ENCODE results near the gene ETV6.
"Not testable (repeated sequence)": the region's sequence is repeated elsewhere in the genome, so short reads cannot be mapped to it uniquely, and the experiment has no call there.

Gene ETV6

GRCh38 chr12:11909406-11909805 lies 259.9 kb downstream of the ETV6 start:
- H3K27ac Mint-ChIP-seq; H3K4me3 Mint-ChIP-seq; H3K27me3 Mint-ChIP-seq; H3K4me1 Mint-ChIP-seq (ENCODE audit: low read depth): not testable (repeated sequence)
- peaks cover 10% of the 10 kb centered on the region for H3K36me3 Mint-ChIP-seq (ENCODE audit: low read depth)
- peaks cover 34% of the 10 kb centered on the region for H3K9me3 Mint-ChIP-seq

- H3K27ac Mint-ChIP-seq: no peak overlapping the region
- H3K27me3 Mint-ChIP-seq: peaks cover 6% of the 10 kb centered on the region
- no peak overlapping the region for H3K4me3 Mint-ChIP-seq
- no peaks in the 10 kb centered on the region for H3K36me3 Mint-ChIP-seq (ENCODE audit: low read depth)
- H3K4me1 Mint-ChIP-seq (ENCODE audit: low read depth): no peaks in the 10 kb centered on the region
- peaks cover 8% of the 10 kb centered on the region for H3K9me3 Mint-ChIP-seq
Measured at GRCh38 chr12:11916113-11916512, 266.6 kb downstream of the ETV6 start.

- no peak overlapping the region for H3K4me3 Mint-ChIP-seq
- peaks cover 6% of the 10 kb centered on the region for H3K9me3 Mint-ChIP-seq
- H3K27ac Mint-ChIP-seq: no peak overlapping the region
- H3K36me3 Mint-ChIP-seq (ENCODE audit: low read depth): no peaks in the 10 kb centered on the region
- peaks cover 9% of the 10 kb centered on the region for H3K27me3 Mint-ChIP-seq
- no peaks in the 10 kb centered on the region for H3K4me1 Mint-ChIP-seq (ENCODE audit: low read depth)
Measured at GRCh38 chr12:11916771-11917170, 267.3 kb downstream of the ETV6 start.

GRCh38 chr12:11917501-11917900 lies 268.0 kb downstream of the ETV6 start:
- Mint-ChIP-seq H3K9me3 (no peaks in the 10 kb centered on the region), H3K4me1 (ENCODE audit: low read depth) (no peaks in the 10 kb centered on the region), H3K27me3 (peaks cover 9% of the 10 kb centered on the region), H3K36me3 (ENCODE audit: low read depth) (no peaks in the 10 kb centered on the region), H3K4me3 (no peak overlapping the region), H3K27ac (no peak overlapping the region)

GRCh38 chr12:11920231-11920630 lies 270.8 kb downstream of the ETV6 start:
- H3K4me3 Mint-ChIP-seq: no peak overlapping the region
- H3K27me3 Mint-ChIP-seq: peaks cover 9% of the 10 kb centered on the region
- no peaks in the 10 kb centered on the region for H3K9me3 Mint-ChIP-seq
- no peaks in the 10 kb centered on the region for H3K36me3 Mint-ChIP-seq (ENCODE audit: low read depth)
- H3K4me1 Mint-ChIP-seq (ENCODE audit: low read depth): no peaks in the 10 kb centered on the region
- H3K27ac Mint-ChIP-seq: no peak overlapping the region

GRCh38 chr12:11922361-11922760 lies 272.9 kb downstream of the ETV6 start:
- H3K27ac Mint-ChIP-seq: no peak overlapping the region
- H3K27me3 Mint-ChIP-seq: peaks cover 9% of the 10 kb centered on the region
- H3K4me3 Mint-ChIP-seq: no peak overlapping the region
- H3K36me3 Mint-ChIP-seq (ENCODE audit: low read depth): no peaks in the 10 kb centered on the region
- no peaks in the 10 kb centered on the region for H3K9me3 Mint-ChIP-seq
- no peaks in the 10 kb centered on the region for H3K4me1 Mint-ChIP-seq (ENCODE audit: low read depth)

- H3K36me3 Mint-ChIP-seq (ENCODE audit: low read depth): no peaks in the 10 kb centered on the region
- no peaks in the 10 kb centered on the region for H3K9me3 Mint-ChIP-seq
- no peak overlapping the region for H3K4me3 Mint-ChIP-seq
- peaks cover 9% of the 10 kb centered on the region for H3K27me3 Mint-ChIP-seq
- peak overlapping the region; percentile 6 for H3K27ac Mint-ChIP-seq
- no peaks in the 10 kb centered on the region for H3K4me1 Mint-ChIP-seq (ENCODE audit: low read depth)
Measured at GRCh38 chr12:11923067-11923466, 273.6 kb downstream of the ETV6 start.

GRCh38 chr12:11927286-11927935 lies 277.9 kb downstream of the ETV6 start:
- no peaks in the 10 kb centered on the region for H3K4me1 Mint-ChIP-seq (ENCODE audit: low read depth)
- no peaks in the 10 kb centered on the region for H3K9me3 Mint-ChIP-seq
- H3K27ac Mint-ChIP-seq: no peak overlapping the region
- no peaks in the 10 kb centered on the region for H3K27me3 Mint-ChIP-seq
- H3K36me3 Mint-ChIP-seq (ENCODE audit: low read depth): no peaks in the 10 kb centered on the region
- no peak overlapping the region for H3K4me3 Mint-ChIP-seq

- no peaks in the 10 kb centered on the region for H3K36me3 Mint-ChIP-seq (ENCODE audit: low read depth)
- no peaks in the 10 kb centered on the region for H3K27me3 Mint-ChIP-seq
- no peaks in the 10 kb centered on the region for H3K9me3 Mint-ChIP-seq
- H3K4me3 Mint-ChIP-seq: no peak overlapping the region
- no peaks in the 10 kb centered on the region for H3K4me1 Mint-ChIP-seq (ENCODE audit: low read depth)
- H3K27ac Mint-ChIP-seq: no peak overlapping the region
Measured at GRCh38 chr12:11929714-11930113, 280.2 kb downstream of the ETV6 start.

- H3K4me1 Mint-ChIP-seq (ENCODE audit: low read depth): no peaks in the 10 kb centered on the region
- H3K4me3 Mint-ChIP-seq: no peak overlapping the region
- no peaks in the 10 kb centered on the region for H3K27me3 Mint-ChIP-seq
- H3K36me3 Mint-ChIP-seq (ENCODE audit: low read depth): no peaks in the 10 kb centered on the region
- no peak overlapping the region for H3K27ac Mint-ChIP-seq
- H3K9me3 Mint-ChIP-seq: no peaks in the 10 kb centered on the region
Measured at GRCh38 chr12:11939223-11939622, 289.7 kb downstream of the ETV6 start.

- Mint-ChIP-seq H3K4me3 (no peak overlapping the region), H3K27me3 (no peaks in the 10 kb centered on the region), H3K9me3 (no peaks in the 10 kb centered on the region)
Measured at GRCh38 chr12:11941606-11942337, 292.3 kb downstream of the ETV6 start.

GRCh38 chr12:11943919-11944700 lies 294.6 kb downstream of the ETV6 start:
- H3K27me3 Mint-ChIP-seq: peaks cover 2% of the 10 kb centered on the region
- peak overlapping the region; percentile 2 for H3K27ac Mint-ChIP-seq
- H3K4me1 Mint-ChIP-seq (ENCODE audit: low read depth): peaks cover 6% of the 10 kb centered on the region
- no peak overlapping the region for H3K4me3 Mint-ChIP-seq
- no peaks in the 10 kb centered on the region for H3K9me3 Mint-ChIP-seq
- H3K36me3 Mint-ChIP-seq (ENCODE audit: low read depth): no peaks in the 10 kb centered on the region

More at GRCh38 chr12:11941606-11942337, 292.3 kb downstream of the ETV6 start:
- no peaks in the 10 kb centered on the region for H3K4me1 Mint-ChIP-seq (ENCODE audit: low read depth)
- H3K27ac Mint-ChIP-seq: no peak overlapping the region
- no peaks in the 10 kb centered on the region for H3K36me3 Mint-ChIP-seq (ENCODE audit: low read depth)
